ENCODE results near the gene APOL5.

Gene APOL5

GRCh38 chr22:35739076-35739930 is 21.6 kb downstream of the APOL5 start:
- no peak for TF ChIP-seq CTCF (IDR thresholded peaks at IDR 0.05)

- TF ChIP-seq CTCF (IDR thresholded peaks at IDR 0.05) = no peak
These were observed 22.3 kb downstream of the APOL5 start for GRCh38 chr22:35739931-35740380.

GRCh38 chr22:35740616-35741015 is 22.9 kb downstream of the APOL5 start:
- no peak for TF ChIP-seq CTCF (IDR thresholded peaks at IDR 0.05)

- no peak for TF ChIP-seq CTCF (IDR thresholded peaks at IDR 0.05)
These were observed 24.8 kb downstream of the APOL5 start for GRCh38 chr22:35742342-35743100.

- no peak for TF ChIP-seq CTCF (IDR thresholded peaks at IDR 0.05)
These were observed 25.7 kb downstream of the APOL5 start for GRCh38 chr22:35743326-35743860.

- no peak for TF ChIP-seq CTCF (IDR thresholded peaks at IDR 0.05)
These were observed 28.6 kb downstream of the APOL5 start for GRCh38 chr22:35746248-35746647.

GRCh38 chr22:35746946-35747703 is 29.5 kb downstream of the APOL5 start:
- TF ChIP-seq CTCF (IDR thresholded peaks at IDR 0.05) = no peak

Data from LNCAP (cell line).